Calu3 (cell line): ENCODE results near the gene MYH9. TPM values are rescaled to one million over a fixed set of nuclear protein-coding genes. Genes with fewer than 3 reads are reported as not detected.

Source experiments
- BruUV-seq: library from RNA; stranded (reverse); fragments of 400-500 nt; replicated peaks from 2 replicates; lab custom pipeline; 2021; lab: Mats Ljungman, UMichigan
- CTCF ChIA-PET: fragments of 300-600 bp; sonication (Branson Sonifier 250); formaldehyde crosslinking; loops from one replicate; lab custom pipeline; 2022; ENCODE audit warnings: antibody characterized with exemption; lab: Charles Lee
- DNase-seq: peaks from one replicate; pipeline ENCODE4 v3.0.0; 2022
- H3K27ac Mint-ChIP-seq: one replicate; pipeline ENCODE4 v1.8.0; 2022; ENCODE audit warnings: mixed read lengths; ENCODE audit not compliant: unreplicated experiment
- H3K27me3 Mint-ChIP-seq: one replicate; pipeline ENCODE4 v1.8.0; 2022; ENCODE audit warnings: mixed read lengths; ENCODE audit not compliant: unreplicated experiment
- H3K36me3 Mint-ChIP-seq: one replicate; pipeline ENCODE4 v1.8.0; 2022; ENCODE audit warnings: mild to moderate bottlenecking, moderate library complexity, mixed read lengths; ENCODE audit not compliant: insufficient read depth, unreplicated experiment
- H3K4me1 Mint-ChIP-seq: one replicate; pipeline ENCODE4 v1.8.0; 2022; ENCODE audit warnings: mild to moderate bottlenecking, low read depth, mixed read lengths; ENCODE audit not compliant: unreplicated experiment
- H3K4me3 Mint-ChIP-seq: one replicate; pipeline ENCODE4 v1.8.0; 2022; ENCODE audit warnings: mild to moderate bottlenecking, low read depth, moderate library complexity, mixed read lengths; ENCODE audit not compliant: unreplicated experiment
- H3K9me3 Mint-ChIP-seq: one replicate; pipeline ENCODE4 v1.8.0; 2022; ENCODE audit warnings: low read depth, mixed read lengths; ENCODE audit not compliant: unreplicated experiment
- intact Hi-C: fragments of 100-400 bp; cut with micrococcal nuclease; formaldehyde crosslinking; loops from one replicate; pipeline ENCODE4 v1.10.0; 2022; ENCODE audit not compliant: unreplicated experiment
- total RNA-seq: library from RNA; stranded (reverse); gene quantifications from 2 replicates; pipeline ENCODE4 v1.2.3, GENCODE V29; 2022
- TF ChIP-seq, protein P1 (sequence below): fragments of 200-600 bp; IDR thresholded peaks from one replicate; pipeline ENCODE4 v1.8.0; 2022; ENCODE audit warnings: antibody characterized with exemption; ENCODE audit not compliant: unreplicated experiment

MYH9 gene
- total RNA-seq, 1 experiment from 2014 or later: 606 TPM

DNA sequence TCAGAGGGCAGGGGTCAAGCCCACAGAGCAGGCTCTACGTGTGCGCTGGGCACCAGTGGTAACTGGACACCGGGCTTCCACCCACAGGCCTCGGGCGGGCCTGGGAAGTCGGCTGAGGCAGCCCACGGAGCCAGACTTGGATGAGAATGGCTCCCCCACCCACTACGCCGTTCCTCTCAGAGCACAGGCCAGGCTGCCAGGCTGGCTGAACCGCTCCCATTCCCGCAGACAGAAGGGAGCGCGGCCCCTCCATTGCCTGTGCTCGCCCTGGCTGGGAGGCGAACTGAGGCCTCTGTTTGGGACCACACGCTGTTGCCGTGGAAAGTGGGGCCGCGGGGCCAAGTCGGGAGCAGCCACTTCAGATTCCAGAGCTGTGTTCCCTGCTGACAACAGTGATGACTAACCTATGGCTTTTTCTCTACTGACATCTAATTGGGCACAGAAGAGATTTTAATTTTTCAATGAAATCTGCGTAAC is 63.9 kb downstream of the MYH9 start:
- Mint-ChIP-seq H3K36me3 (peaks cover 91% of the 10 kb centered on the region), H3K4me3 (no peak overlapping the region), H3K4me1 (peaks cover 7% of the 10 kb centered on the region), H3K27ac (no peak overlapping the region), H3K27me3 (no peaks in the 10 kb centered on the region), H3K9me3 (no peaks in the 10 kb centered on the region)
- CTCF ChIA-PET: no interaction called here
- TF ChIP-seq, protein P1, sequence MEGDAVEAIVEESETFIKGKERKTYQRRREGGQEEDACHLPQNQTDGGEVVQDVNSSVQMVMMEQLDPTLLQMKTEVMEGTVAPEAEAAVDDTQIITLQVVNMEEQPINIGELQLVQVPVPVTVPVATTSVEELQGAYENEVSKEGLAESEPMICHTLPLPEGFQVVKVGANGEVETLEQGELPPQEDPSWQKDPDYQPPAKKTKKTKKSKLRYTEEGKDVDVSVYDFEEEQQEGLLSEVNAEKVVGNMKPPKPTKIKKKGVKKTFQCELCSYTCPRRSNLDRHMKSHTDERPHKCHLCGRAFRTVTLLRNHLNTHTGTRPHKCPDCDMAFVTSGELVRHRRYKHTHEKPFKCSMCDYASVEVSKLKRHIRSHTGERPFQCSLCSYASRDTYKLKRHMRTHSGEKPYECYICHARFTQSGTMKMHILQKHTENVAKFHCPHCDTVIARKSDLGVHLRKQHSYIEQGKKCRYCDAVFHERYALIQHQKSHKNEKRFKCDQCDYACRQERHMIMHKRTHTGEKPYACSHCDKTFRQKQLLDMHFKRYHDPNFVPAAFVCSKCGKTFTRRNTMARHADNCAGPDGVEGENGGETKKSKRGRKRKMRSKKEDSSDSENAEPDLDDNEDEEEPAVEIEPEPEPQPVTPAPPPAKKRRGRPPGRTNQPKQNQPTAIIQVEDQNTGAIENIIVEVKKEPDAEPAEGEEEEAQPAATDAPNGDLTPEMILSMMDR: no peak
- no TSS peak for BruUV-seq
- no peak for DNase-seq
- intact Hi-C loops: no loop called here

DNA sequence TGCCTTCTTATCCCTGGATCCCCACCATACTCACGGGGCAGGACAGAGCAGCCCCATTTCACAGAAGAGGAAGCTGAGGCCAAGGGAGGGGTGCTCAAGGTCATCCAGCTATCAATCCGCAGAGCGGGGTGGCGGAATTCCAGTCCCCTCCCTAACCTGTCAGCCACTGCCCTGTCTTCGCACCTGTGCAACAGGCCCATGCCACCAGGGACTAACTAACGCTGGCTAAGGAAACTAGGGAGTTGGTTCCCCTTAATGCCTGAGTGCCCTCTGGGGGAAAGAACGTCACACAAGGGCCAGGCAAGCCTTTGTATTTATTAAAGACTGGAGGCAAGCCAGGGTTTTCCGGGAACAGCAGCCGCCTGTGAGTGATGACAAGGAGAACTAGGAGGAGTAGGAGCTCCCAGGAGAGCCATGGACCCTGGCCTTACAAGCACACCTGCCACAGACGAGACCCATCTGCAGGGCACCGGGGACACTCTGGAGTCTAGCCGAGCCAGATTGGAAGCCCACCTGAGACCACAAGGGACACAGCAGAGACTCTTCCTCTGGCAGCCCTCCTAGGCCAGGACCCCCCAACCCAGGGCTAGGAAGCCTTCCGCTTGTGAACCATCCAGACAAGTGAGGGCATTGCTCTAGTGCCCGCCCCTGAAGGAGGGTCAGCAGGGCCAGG is 64.4 kb downstream of the MYH9 start:
- intact Hi-C loops: no loop called here
- peaks cover 91% of the 10 kb centered on the region for H3K36me3 Mint-ChIP-seq

DNA sequence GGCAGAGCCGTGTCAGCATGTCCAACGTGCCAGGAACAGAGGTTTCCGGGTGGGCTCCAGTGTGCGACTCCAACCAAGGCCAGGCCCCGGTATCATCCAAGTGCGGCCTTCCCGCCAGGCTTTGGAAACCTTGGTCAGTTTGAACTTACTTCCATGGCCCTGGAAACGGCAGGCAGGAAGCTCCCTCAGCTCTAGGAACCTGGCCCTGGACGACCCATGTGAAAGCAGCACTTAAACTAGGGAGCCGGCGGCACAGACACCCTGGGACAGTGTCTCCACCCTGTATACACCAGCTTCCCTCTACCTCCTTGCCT is 65.2 kb downstream of the MYH9 start:
- no peaks in the 10 kb centered on the region for H3K4me1 Mint-ChIP-seq

More for the DNA sequence above, 64.4 kb downstream of the MYH9 start:
- TF ChIP-seq, protein P1: no peak
- BruUV-seq: no TSS peak
- Mint-ChIP-seq H3K27ac (no peak overlapping the region), H3K4me3 (no peak overlapping the region), H3K27me3 (no peaks in the 10 kb centered on the region), H3K9me3 (no peaks in the 10 kb centered on the region), H3K4me1 (peaks cover under 1% of the 10 kb centered on the region)
- DNase-seq: no peak
- CTCF ChIA-PET: no interaction called here

DNA sequence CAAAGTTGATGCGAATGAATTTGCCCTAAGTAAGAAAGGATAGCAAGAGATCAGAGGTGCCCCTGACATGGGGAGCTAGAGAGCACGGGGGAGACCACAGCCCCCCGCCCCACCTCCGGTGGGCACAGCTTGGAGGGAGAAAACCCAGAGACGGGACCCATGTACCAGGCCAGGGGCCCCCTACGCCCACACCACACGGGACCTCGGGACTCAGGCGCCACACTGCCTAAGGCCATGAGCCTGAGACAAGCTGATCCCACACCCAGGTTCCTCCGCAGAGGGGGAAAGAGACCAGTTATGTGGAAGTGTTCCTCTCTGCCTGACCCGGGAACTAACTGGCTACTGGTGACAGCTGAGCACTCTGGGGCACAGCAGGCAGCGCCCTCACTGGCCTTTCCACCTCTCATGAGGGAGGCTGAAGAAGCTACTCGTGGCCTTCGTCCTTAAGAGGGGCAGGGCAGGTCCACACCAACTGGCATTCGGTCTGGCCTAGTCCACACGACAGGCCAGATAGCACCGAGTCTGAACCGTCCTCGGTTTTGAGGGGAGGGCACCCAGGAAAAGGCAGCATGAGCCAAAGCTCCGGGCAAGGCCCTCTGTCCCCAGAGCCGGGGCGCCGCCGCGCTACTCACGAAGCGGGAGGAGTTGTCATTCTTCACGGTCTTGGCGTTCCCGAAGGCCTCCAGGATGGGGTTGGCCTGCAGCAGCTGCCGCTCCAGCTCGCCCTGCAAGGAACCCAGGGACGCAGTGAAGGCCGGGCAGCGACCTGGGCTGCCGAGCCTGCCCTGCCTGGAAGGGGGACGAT is 65.8 kb downstream of the MYH9 start:
- peaks cover 91% of the 10 kb centered on the region for H3K36me3 Mint-ChIP-seq
- CTCF ChIA-PET: no interaction called here
- BruUV-seq: no TSS peak
- H3K4me3 Mint-ChIP-seq: no peak overlapping the region
- no peak for DNase-seq
- intact Hi-C loops: no loop called here
- TF ChIP-seq, protein P1: no peak
- no peaks in the 10 kb centered on the region for H3K27me3 Mint-ChIP-seq
- no peak overlapping the region for H3K27ac Mint-ChIP-seq
- no peaks in the 10 kb centered on the region for H3K4me1 Mint-ChIP-seq
- H3K9me3 Mint-ChIP-seq: no peaks in the 10 kb centered on the region

More for the DNA sequence above, 65.2 kb downstream of the MYH9 start:
- Mint-ChIP-seq H3K4me3 (no peak overlapping the region), H3K27me3 (no peaks in the 10 kb centered on the region), H3K27ac (no peak overlapping the region), H3K36me3 (peaks cover 91% of the 10 kb centered on the region), H3K9me3 (no peaks in the 10 kb centered on the region)
- CTCF ChIA-PET: no interaction called here
- no TSS peak for BruUV-seq
- intact Hi-C loops: no loop called here
- no peak for DNase-seq
- TF ChIP-seq, protein P1: no peak
